NCI-H510A treated with DMSO at 0.1 percent for 48 hours (cell line): Measurements from ENCODE around the gene ZNF14.
"Not testable (repeated sequence)": the region's sequence is repeated elsewhere in the genome, so short reads cannot be mapped to it uniquely, and the experiment has no call there.

Experiments used
- DNase-seq: peaks from one replicate; lab custom pipeline; 2025; lab: John Stamatoyannopoulos, UW

Gene ZNF14

DNA sequence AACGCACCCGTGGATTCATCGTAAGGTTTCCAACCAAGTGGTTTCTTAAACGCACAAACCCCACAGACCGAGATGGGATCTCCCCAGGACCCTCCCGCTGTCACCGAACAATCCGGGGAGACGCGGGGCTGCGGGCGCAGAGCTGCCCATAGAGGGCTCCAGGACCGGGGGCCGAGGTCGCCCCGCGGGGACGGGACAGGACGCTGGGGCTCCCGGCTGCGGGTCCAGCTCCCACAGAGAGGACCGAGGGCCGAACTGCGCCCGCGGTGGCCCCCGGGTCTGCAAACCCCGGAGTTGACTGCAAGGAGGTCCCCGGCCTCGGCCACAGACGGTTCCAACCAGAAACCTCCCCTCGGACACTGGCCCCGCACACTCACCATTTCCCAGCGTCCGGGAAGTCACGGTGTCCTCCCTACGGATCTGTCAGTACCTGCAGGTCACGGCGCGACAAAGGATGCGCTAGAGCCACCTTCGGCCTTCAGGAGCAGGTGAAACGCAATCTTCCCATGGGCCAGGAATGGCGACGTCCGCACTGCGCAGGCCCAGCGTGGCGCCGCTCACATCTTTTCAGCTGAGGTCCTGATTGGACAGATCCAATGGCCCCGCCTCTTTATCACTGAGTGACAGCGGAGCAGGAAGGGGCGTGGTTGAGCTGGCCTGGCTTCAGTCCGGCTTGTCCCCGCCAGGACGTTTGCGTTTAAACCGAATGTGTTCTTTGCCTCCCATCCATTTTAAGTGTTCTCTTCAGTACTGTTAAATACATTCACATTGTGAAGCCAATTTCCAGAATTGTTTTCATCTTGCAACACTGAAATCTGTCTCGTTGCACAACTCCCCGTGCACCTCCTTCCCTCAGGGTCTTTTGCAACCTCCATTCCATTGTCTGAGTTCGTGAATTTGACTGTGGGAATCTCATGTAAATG, at the start of gene ZNF14:
TSS of gene ZNF14 (minus strand) at position 534 of the 923 bp plus-strand sequence. CDS start at position 380, 154 bp downstream.
- peak; percentile 97 for DNase-seq

DNA sequence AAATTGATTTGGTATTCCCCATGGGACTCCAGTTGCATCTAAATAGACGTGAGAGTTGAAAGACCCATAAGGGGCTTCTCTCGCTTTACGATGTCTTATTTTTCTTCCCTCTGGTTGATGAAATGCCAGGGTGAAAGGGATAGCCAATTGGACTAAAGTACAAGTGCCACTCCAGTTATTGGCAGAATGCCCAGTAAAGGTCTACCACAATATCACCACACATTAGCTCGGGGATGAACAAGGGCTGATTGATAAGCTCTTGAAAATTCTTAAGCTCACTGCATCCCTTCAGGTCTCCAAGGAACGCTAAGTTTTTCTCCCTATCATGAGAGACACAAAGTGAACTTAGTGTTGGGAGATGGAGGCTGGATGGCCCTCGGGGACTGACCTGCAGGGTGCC, 48.9 kb upstream of the ZNF14 start:
- DNase-seq = peak; percentile 77

DNA sequence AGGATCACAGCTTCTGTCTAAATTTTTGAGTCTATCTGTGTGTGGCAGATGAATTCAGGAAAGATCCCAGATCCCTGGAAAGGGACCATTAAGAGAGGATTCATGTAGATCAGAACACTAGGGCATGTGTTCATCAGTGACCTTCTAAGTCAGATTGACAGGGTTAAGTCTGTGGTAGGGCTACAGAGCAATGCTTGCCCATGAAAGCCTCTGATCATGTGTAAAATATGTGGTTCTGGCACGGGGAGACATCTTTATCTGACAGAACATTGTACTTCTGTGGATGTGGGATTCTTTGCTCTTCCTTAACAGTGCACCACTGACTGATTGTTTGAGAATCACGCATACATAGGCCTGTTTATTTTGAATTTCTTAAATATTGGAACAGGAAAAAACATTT, 45.8 kb upstream of the ZNF14 start:
- no peak for DNase-seq

DNA sequence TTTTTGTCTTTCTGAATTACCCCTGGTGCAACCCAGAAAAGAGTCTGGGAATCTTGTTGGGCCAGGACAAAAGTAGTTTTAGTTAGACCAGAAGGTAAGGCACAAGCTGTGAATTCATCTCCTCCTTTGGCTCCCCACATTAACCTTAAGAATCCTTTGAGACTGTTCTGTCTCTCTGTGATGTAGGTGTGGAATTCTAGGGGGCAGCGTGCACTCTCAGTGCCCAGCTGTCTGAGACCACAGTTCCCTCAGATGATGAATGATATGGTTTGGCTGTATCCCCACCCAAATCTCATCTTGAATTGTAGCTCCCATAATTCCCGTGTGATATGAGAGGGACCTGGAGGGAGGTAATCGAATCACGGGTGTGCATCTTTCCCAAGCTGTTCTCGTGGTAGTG, 44.8 kb upstream of the ZNF14 start:
- DNase-seq = no peak

DNA sequence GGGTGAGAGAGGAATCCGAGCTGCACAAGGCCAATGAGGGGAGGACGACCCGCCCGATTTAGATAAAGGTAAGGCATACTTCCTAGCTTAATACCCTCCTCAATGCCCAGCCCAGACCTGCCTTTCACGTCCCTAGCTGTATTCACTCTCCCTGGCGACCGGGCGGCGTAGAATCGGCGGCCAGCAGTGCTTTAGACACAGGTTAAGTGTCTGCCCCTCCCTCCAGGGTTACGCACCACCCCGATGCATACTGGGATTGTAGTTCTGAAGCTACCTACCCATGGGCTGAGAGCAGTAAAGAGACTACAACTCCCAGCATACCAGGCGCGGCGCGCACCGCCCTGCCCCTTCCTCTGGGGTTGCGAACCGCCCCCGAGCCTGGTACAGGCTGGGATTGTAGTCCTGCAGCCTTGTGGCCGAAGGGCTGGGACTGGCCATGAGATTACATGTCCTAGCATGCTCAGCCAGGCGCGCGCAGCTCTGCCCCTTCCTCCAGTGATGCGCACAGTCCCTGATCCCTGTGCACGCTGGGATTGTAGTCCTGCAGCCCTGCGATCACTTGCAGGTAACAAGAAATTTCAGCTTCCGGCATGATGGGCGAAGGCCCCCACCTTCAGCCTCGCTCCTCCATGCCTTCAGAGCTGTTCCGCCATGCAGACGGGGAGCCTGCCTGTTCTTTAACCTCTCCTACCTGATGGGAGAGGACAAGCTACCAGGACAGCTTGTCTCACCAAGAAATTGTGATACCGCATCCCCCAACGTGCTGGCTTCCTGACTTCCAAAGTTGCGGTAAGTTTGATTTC, 43.5 kb upstream of the ZNF14 start:
- peak; percentile 95 for DNase-seq

DNA sequence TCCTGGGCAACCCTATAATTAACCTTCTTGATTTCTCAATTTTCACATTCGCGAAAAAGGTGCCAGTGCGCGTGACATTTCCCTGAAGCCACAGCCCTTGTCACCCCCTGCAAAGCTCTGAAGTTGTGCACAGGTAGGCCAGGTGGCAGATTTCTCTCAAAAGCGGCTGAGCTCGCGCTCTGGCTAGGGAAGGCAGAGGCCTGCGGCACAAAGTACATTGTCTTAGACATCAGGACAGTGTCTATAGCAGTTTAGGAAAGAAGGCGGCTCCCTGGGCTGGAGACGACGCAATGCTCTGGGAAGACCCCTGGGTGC, 42.9 kb upstream of the ZNF14 start:
- peak; percentile 76 for DNase-seq

DNA sequence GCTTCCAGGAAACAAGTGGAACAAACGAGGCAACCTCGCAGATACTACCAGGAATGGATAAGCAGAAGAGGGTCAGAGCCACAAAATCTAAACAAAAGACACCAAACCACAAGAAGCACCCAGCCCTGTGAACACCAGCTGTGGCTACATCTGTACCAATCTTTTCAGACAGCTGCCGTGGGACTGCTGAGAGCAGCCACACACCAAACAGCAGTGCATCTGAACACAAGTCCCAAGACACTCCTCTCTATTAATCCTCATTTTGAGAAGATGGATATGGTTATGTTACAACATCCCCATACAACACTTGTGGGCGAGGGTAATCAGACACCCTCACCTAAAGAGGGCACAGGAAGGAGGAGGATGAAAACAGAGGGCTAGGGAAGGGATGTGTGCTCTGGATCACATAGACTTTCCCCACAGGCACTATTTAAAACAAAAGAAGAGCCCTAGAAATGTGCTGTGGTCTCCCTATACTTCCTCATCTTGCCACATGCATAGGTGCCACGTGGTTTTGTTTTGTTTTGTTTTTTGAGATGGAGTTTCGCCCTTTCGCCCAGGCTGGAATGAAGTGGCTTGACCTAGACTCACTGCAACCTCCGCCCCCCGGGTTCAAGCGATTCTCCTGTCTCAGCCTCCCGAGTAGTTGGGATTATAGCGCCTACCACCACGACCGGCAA, 41.6 kb upstream of the ZNF14 start:
- no peak for DNase-seq

DNA sequence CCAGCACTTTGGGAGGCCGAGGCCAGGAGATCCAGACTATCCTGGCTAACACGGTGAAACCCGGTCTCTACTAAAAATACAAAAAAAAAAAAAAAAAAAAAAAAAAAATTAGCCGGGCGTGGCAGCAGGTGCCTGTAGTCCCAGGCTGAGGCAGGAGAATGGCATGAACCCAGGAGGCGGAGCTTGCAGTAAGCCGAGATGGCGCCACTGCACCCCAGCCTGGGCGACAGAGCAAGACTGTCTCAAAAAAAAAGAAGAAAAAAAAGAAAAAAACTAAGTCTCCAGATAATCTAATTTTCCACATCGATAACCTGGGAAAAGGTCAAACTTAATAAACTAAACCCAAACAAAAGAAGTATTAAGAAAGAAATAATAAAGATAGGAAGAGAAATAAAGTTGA, 39.1 kb upstream of the ZNF14 start:
- DNase-seq = not testable (repeated sequence)

DNA sequence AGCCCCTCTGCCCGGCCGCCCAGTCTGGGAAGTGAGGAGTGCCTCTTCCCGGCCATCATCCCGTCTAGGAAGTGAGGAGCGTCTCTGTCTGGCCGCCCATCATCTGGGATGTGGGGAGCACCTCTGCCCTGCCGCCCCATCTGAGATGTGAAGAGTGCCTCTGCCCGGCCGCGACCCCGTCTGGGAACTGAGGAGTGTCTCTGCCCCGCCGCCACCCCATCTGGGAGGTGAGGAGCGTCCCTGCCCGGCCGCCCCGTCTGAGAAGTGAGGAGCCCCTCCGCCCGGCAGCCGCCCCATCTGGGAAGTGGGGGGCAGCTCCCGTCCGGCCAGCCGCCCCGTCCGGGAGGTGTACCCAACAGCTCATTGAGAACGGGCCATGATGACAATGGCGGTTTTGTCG, 37.1 kb upstream of the ZNF14 start:
- not testable (repeated sequence) for DNase-seq

DNA sequence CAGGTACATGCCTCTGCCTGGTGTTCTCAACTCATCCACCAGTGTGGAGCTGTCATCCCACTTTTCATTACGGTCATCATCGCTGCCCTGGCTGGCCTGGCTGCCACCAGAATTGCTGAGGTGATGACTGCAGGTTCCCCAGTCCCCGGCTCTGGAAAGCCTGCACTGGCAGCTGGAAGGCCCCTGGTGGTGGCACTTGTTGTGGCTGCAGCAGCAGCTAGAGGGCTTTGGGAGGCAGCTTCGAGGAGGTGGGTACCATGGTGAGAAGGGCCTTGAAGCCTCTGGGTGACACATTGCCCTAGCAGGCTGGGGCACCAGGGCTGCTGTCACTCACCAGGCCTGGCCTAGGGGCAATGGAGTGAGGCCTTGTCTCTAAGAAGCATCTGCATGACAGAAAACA, 25.3 kb upstream of the ZNF14 start:
- no peak for DNase-seq

DNA sequence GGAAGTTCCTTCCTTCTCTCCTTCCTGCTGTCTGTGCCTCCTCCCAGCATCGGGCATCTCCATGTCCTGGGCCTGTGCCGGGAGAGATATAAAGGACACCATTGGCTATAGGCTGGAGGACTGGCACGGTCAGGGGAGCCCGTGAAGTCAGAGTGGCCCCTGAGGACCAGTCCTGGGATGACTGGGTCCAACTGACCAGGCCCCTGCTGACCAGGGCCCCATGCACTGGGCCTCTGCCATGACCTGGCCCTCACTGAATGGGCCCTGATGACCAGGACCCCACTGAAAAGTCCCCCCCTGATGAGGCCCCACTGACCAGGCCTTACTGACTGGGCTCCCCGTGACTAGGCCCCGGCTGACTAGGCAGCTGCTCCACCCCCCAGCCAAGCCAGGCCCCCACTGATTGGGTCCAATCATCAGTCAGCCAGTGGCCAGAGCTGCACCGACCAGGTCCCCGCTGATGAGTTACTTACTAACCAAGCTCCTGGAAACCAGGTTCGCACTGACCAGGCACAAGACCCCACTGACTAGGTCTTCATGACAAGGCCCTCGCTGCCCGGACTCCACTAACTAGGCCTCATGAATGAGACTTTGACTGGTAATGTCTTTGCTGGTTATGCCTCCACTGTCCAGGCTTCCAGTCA, 20.0 kb upstream of the ZNF14 start:
- no peak for DNase-seq

DNA sequence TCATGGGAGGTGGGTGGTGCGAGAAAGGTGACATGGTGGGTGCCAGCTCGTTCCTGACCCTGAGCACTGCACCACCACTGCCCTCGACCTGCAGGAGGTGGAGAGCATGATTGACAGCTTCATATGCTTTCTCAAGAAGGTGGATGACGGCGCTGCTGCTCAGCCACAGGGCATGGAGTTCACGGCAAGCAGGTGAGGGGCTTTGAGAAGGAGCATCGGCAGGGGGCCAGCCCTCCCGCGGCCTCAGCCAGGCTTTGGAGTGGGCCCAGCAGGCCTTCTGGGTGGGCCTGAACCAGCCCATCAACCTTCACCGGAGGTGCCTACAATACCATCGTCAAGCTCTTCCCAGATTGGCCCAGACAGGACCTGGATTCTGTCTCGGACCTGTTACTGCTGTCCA, 18.9 kb upstream of the ZNF14 start:
- no peak for DNase-seq

DNA sequence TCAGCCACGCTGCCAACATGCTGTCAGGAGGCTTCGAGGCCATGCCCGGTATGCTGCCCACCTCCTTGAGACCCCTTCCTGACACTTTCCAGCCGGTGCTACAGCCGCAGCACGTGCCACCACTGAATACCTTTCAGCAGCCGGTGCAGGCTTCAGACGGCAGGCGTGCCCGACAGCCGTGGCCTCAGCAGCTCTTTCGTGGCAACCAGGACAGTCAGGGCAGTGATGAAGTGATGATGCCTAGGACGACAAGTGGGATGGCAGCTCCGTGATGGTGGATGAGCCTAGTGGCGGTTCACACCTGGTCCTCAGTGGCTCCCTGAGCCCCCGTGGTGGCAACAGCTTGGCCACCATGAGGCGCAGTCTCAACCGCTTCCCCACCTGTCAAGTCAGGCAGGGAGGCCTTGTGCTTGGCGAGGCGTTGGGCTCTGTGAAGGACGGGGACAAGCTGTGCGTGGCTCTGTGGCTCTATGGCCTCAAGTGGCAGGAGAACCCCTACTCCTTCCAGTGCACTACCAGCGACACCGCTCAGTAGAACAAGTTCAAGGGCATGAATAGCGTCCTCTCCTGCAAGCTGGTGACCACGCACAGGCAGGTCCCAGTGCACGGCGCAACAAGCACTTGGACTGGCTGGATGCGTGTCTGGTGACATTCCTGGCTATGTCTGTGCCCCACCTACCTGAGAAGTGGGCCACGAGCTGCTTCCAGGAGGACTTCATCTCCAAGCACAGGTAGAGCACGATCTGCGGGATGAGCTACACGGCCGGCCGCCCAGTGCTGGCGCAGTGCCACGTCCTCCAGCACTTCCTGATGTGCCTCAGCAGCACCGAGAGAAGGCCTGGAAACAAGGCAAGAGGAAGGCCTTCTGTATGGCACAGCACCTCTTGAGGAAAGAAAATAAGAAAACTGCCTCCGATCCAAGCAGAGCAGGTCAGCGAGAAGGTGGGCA, 18.2 kb upstream of the ZNF14 start:
- DNase-seq = no peak

DNA sequence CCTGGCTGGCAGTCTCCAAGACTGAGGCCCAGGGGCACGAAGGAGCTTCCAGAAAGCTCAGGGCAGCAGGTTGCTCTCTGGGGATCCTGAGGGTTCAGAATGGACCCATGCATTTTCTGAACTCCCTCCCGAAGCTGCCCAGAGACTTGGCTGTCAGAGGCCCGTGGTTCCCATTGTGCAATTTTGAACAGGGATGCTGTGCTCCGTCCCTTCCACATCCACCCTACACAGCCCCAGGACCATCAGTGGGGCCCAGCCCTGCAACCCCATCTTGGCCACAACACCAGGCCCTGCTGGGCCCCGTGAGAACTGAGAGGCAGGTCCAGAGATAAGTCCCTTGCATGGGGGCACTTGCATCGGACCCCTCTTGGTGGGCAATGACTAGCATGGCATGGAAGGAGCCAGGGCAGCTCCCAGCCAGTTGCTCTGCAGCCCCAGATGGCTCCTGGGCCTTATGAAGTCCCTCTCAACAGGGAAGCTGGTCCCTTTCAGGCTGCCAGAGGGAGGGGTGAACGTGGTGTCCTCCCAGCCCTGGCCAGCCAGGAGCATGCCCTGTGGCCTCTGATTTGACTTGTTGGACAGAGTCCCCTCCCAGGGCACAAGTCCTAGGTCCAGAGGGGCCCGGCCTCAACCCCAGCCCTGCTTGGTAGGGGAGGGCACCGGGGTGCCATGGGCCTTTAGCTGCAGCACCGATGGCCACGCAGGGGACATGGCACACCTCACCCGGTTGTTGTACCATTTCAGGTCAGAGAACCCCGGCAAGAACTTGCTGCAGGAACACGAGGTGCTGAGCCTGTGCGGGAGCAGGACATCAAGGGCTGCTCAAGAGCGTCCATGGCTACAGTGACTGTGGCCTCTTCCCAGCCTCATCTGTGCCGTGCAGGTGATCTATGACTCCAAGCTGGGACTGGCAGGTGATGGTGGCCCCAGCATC, 17.3 kb upstream of the ZNF14 start:
- no peak for DNase-seq

DNA sequence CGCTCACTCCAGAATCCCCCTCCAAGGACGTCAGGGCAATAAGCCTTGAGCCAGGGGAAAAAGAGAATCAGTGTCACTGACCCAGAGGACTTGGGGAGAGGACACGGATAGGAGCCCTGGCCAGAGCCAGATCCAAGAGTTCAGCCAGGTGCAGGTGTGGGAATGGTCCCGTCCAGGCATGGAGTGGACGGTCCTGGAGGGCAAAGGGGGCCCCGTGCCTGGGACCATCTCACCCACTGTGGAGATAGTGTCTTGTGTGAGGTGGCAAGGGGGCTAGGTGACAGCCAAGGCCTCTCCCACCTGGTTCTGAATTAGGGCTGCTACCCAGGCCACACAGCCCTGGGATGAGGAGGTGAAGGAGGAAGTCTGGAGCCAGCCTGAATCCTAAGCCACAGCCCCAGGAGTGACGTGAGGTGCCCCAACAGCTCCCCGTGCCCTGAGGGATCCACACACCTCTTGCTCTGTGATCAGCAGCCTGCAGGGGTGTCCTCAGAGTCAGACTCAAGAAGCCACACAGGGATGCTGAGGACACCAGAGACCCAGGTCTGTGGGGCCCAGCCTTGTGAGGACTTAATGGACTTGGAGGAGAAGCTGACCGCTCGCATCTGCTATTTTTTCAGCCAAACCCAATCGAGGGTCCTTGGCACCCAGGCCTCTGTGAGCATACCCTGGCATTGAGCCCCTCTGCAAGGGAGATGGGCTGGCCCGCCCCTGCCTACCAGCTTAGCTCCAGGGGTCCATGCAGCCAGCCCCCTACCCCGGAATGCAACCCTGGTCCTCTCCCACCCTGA, 16.4 kb upstream of the ZNF14 start:
- DNase-seq = no peak

DNA sequence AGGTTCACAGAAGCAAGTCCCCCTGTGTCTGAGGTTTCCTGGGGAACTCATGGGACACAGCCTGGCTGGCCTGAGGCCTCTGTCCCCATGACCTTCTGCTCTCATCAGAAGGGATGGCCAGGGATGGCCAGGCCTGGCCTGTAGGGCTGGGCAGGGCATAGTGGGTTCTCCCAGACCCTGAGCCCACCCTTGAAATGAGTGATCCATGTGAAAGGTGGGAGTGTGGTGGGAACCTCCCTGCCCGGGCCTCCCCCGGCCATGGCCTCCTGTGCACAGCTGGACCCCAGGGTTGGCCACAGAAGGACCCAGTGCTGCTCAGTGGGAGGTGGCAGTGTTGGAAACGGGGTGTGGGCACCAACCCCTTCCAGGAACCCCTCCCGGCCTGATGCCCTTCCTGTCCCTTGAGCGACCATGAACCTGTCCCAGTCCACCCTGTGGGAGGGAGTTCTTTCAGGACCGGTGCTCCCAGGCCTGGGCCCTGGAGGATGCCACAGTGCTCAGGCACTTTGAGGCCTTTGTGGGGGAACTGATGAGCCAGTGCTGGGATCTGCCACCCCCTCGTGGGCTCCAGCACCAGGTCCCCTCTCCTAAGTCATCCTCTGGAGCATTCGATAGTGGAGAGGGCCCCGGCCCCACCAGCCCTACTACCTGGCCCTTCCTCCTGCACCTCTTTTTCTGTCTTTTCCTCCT, 15.5 kb upstream of the ZNF14 start:
- DNase-seq = no peak

DNA sequence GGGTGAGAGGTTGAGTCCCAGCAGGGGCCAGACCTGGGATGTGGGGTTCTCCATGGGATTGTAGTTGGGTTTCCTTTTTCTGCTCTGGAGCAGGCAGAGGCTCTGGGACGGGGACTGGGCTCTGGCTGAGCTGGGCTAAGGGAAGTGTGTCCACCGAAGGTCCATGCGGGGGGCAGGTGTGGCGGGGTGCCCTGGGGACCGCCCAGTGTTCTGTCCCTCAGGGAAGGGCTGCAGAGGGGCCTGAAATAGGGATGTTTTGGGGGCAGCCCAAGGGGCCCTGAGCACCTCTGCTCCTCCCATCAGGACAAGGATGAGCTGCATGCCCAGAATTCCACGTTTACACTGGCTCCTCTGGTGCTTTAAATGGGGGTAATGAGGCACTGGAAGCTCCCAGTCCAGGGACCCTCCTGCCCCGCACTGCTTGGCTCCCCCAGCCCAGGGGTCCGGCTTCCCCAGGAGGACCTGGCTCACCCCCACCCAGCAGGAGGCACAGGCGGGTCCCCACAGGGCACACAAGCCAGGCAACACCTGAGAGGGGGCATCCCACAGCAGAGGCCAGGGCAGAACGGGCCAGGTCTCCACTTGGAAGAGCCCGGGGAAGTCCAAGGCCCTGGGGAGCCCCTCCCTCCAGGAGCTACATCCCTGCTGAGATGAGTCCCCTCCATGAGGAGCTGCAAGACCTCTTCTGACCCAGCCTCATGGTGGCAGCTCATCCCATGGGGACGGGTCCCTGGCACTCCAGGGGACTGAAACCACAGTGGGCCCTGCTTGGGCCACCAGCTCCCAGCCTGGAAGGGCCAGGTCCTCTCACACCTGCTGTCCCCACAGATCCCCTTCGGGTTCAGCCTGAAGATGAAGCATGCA, 14.7 kb upstream of the ZNF14 start:
- DNase-seq = no peak
